ENCODE results near the gene PLCD1.

DNA sequence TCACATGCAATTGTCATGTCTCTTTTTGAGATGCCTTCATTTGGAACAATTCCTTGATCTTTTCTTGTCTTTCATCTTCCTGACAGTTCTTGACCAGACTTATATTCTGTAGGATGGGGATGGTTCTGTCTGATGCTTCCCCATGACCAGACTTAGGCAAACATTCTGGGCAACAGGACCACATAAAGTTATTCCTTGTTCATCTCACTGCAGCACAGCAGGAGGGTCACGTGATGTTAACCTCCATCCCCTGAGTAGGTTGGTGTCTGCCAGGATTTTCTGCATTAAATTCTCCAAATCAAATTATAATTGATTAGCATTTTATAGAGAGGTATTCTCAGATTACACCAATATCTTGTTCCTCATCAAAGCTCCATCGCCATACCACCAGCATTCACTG, 17.4 kb upstream of the PLCD1 start:
- TF ChIP-seq, protein P1, sequence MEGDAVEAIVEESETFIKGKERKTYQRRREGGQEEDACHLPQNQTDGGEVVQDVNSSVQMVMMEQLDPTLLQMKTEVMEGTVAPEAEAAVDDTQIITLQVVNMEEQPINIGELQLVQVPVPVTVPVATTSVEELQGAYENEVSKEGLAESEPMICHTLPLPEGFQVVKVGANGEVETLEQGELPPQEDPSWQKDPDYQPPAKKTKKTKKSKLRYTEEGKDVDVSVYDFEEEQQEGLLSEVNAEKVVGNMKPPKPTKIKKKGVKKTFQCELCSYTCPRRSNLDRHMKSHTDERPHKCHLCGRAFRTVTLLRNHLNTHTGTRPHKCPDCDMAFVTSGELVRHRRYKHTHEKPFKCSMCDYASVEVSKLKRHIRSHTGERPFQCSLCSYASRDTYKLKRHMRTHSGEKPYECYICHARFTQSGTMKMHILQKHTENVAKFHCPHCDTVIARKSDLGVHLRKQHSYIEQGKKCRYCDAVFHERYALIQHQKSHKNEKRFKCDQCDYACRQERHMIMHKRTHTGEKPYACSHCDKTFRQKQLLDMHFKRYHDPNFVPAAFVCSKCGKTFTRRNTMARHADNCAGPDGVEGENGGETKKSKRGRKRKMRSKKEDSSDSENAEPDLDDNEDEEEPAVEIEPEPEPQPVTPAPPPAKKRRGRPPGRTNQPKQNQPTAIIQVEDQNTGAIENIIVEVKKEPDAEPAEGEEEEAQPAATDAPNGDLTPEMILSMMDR (conservative IDR thresholded peaks at IDR 0.05 in 1 of 2, IDR thresholded peaks at IDR 0.05 in 1 of 2; ENCODE audit: low read depth in 1 of 2, low read length in 2 of 2), result no peak
- TF ChIP-seq EZH2 (IDR thresholded peaks at IDR 0.05; ENCODE audit: low read length, missing control alignments), result no peak
